ENCODE measurements around the gene KRT74. TPM values are rescaled to one million over a fixed set of nuclear protein-coding genes. Genes with fewer than 3 reads are reported as not detected.
A peak's percentile ranks its signal among the peaks of the same experiment; 100 is the strongest.

KRT74 gene
- total and polyA plus RNA-seq, 9 of the 15 experiments (the other 6 are each of a cell fraction or from before 2014, with no cell fraction given) = not detected

- Histone ChIP-seq H3K9ac (ENCODE audit: insufficient read depth in 1 of 2, low read depth in 2 of 2, low read length in 2 of 2) (no peak overlapping the region), H3K27me3 (ENCODE audit: control insufficient read depth in 2 of 2, insufficient read depth in 2 of 2, low read length in 2 of 2) (peaks cover 7 to 37% of the 10 kb centered on the region in 2 experiments; a peak in 4 of 5 replicates), H3K36me3 (ENCODE audit: control insufficient read depth, insufficient read depth, low read length) (no peaks in the 10 kb centered on the region), H3K4me3 (no peak overlapping the region), H4K20me1 (replicated peaks; ENCODE audit: control insufficient read depth, insufficient read depth, low read length) (no peaks in the 10 kb centered on the region; the same call in 1 of the 2 replicates), H3K9me1 (ENCODE audit: control insufficient read depth, insufficient read depth, low read length) (no peaks in the 10 kb centered on the region), H3K27ac (ENCODE audit: extremely low read depth, low read depth, low read length) (no peak overlapping the region), H2AFZ (ENCODE audit: low read depth, low read length) (no peak overlapping the region), H3K9me3 (replicated peaks; ENCODE audit: control insufficient read depth, insufficient read depth, low read depth, low read length) (no peaks in the 10 kb centered on the region), H3K4me1 (replicated peaks in 1 of 2; ENCODE audit: control insufficient read depth in 2 of 2, insufficient read depth in 2 of 2, low read length in 2 of 2) (no peaks in the 10 kb centered on the region), H3K4me2 (ENCODE audit: insufficient read depth, low read length) (no peak overlapping the region), H3K79me2 (ENCODE audit: control insufficient read depth, insufficient read depth, low read length) (no peaks in the 10 kb centered on the region)
- FAIRE-seq = no peak
- in situ Hi-C loops (cut with MboI) = no loop called here
- no TSS peak for BruUV-seq (replicated peaks)
- intact Hi-C loops (cut with micrococcal nuclease) = no loop called here
- 4% methylated on average over 5 of the region's 5 CpGs for WGBS (ENCODE audit: insufficient coverage, low coverage, missing lambda C conversion rate)
- DNase-seq (ENCODE audit: extremely low read depth in 1 of 4, low spot score in 3 of 4) = peak in 1 of 4 experiments; percentile 21
- CTCF ChIA-PET (ENCODE audit: low intra/inter-chr PET ratio) = interaction anchor here (0.9 kb wide), 1 partner anchor 383 kb away, joined by 5 read pairs; no protein-coding TSS in a partner anchor
- peak; percentile 55; the same call in 2 of the 3 replicates for ATAC-seq
- POLR2A ChIA-PET = interaction anchor here (0.6 kb wide), 1 partner anchor 333 kb away, joined by 3 read pairs; no protein-coding TSS in a partner anchor
- TF ChIP-seq, protein P1, sequence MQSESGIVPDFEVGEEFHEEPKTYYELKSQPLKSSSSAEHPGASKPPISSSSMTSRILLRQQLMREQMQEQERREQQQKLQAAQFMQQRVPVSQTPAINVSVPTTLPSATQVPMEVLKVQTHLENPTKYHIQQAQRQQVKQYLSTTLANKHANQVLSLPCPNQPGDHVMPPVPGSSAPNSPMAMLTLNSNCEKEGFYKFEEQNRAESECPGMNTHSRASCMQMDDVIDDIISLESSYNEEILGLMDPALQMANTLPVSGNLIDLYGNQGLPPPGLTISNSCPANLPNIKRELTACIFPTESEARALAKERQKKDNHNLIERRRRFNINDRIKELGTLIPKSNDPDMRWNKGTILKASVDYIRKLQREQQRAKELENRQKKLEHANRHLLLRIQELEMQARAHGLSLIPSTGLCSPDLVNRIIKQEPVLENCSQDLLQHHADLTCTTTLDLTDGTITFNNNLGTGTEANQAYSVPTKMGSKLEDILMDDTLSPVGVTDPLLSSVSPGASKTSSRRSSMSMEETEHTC (IDR thresholded peaks at IDR 0.05) = peak; percentile 58
- TF ChIP-seq U2AF2 (optimal IDR thresholded peaks at IDR 0.05; ENCODE audit: low read depth, low read length) (no peak), REST (IDR thresholded peaks at IDR 0.05; ENCODE audit: borderline replicate concordance) (peak; percentile 28; the same call in 1 of the 2 replicates), REST (CRISPR knock-in tag; IDR thresholded peaks at IDR 0.05; ENCODE audit: low read depth) (no peak), USF1 (CRISPR knock-in tag; IDR thresholded peaks at IDR 0.05) (peak; percentile 52), ZNF644 (tag; IDR thresholded peaks at IDR 0.05; ENCODE audit: low read depth) (no peak), ZNF140 (CRISPR knock-in tag; IDR thresholded peaks at IDR 0.05) (no peak), L3MBTL2 (IDR thresholded peaks at IDR 0.05) (0 out of 2 replicates have a peak, but pooled peaks have one; percentile 17), RAD51 (IDR thresholded peaks at IDR 0.05; ENCODE audit: borderline replicate concordance, low read depth) (peak; percentile 41; the same call in 1 of the 2 replicates), BHLHE40 (IDR thresholded peaks at IDR 0.05; ENCODE audit: low read length) (peak; percentile 76), ZBTB5 (IDR thresholded peaks at IDR 0.05) (no peak)
Observed at GRCh38 chr12:52534482-52534881, 39.2 kb downstream of the KRT74 start.
